GM23338 (cell line): ENCODE results near the gene ASMT. TPM values are rescaled to one million over a fixed set of nuclear protein-coding genes. Genes with fewer than 3 reads are reported as not detected.

ENCODE experiments used
- ATAC-seq: fragments of 200-7000 bp; cut with Tn5 transposase; 3 replicates; pipeline ENCODE4 v1.9.1; 2020
- DNase-seq: peaks from one replicate; pipeline ENCODE4 v3.0.0-alpha.2; 2015; ENCODE audit warnings: low spot score
- H2AFZ ChIP-seq: fragments of 200-600 bp; sonication (generic); 2 replicates; pipeline ENCODE4 v1.8.0; 2016; ENCODE audit warnings: antibody characterized with exemption, mild to moderate bottlenecking, moderate library complexity
- H3F3A ChIP-seq: fragments of 200-600 bp; sonication (generic); replicated peaks from 2 replicates; pipeline ENCODE4 v1.8.0; 2017; ENCODE audit warnings: antibody characterized with exemption, mixed run types, low read depth
- H3K27ac ChIP-seq: fragments of 200-600 bp; sonication (generic); 2 replicates; pipeline ENCODE4 v1.6.1; 2016; ENCODE audit warnings: low read depth
- H3K27me3 ChIP-seq: fragments of 200-600 bp; sonication (generic); 2 replicates; pipeline ENCODE4 v1.8.0; 2016; ENCODE audit warnings: mild to moderate bottlenecking, mixed run types, moderate library complexity; ENCODE audit not compliant: insufficient read depth
- H3K36me3 ChIP-seq: fragments of 200-600 bp; sonication (generic); 2 replicates; pipeline ENCODE4 v1.8.0; 2016; ENCODE audit warnings: mild to moderate bottlenecking; ENCODE audit not compliant: insufficient read depth
- H3K4me1 ChIP-seq: fragments of 200-600 bp; sonication (generic); 2 replicates; pipeline ENCODE4 v1.8.0; 2016; ENCODE audit warnings: mild to moderate bottlenecking, moderate library complexity; ENCODE audit not compliant: insufficient read depth
- H3K4me2 ChIP-seq: fragments of 200-600 bp; sonication (generic); 2 replicates; pipeline ENCODE4 v1.7.1; 2017; ENCODE audit warnings: mixed run types
- H3K4me3 ChIP-seq: fragments of 200-600 bp; sonication (generic); 2 replicates; pipeline ENCODE4 v1.6.1; 2016; ENCODE audit warnings: mixed run types
- H3K79me2 ChIP-seq: fragments of 200-600 bp; sonication (generic); replicated peaks from 2 replicates; pipeline ENCODE4 v1.8.0; 2017; ENCODE audit warnings: mild to moderate bottlenecking; ENCODE audit not compliant: insufficient read depth
- H3K9me2 ChIP-seq: fragments of 200-600 bp; sonication (generic); 2 replicates; pipeline ENCODE4 v1.8.0; 2017; ENCODE audit not compliant: insufficient read depth
- H4K20me1 ChIP-seq: fragments of 200-600 bp; sonication (generic); replicated peaks from 2 replicates; pipeline ENCODE4 v1.8.0; 2017; ENCODE audit warnings: mild to moderate bottlenecking; ENCODE audit not compliant: insufficient read depth
- H3K27ac Mint-ChIP-seq: 2 replicates; pipeline ENCODE4 v1.8.0; 2020; ENCODE audit warnings: inconsistent platforms, mild to moderate bottlenecking, moderate library complexity, mixed read lengths
- H3K27me3 Mint-ChIP-seq: 3 replicates; pipeline ENCODE4 v1.8.0; 2022; ENCODE audit warnings: low read depth, mild to moderate bottlenecking, moderate library complexity, mixed read lengths, inconsistent platforms; ENCODE audit not compliant: insufficient read depth, poor library complexity
- H3K36me3 Mint-ChIP-seq: 3 replicates; pipeline ENCODE4 v1.8.0; 2021; ENCODE audit warnings: low read depth, mild to moderate bottlenecking, inconsistent platforms, moderate library complexity, mixed read lengths
- H3K4me1 Mint-ChIP-seq: 3 replicates; pipeline ENCODE4 v1.8.0; 2020; ENCODE audit warnings: mild to moderate bottlenecking, inconsistent platforms, mixed read lengths
- H3K4me3 Mint-ChIP-seq: 3 replicates; pipeline ENCODE4 v1.8.0; 2021; ENCODE audit warnings: moderate library complexity, mild to moderate bottlenecking, inconsistent platforms, mixed read lengths
- H3K9me3 Mint-ChIP-seq: 3 replicates; pipeline ENCODE4 v1.8.0; 2020; ENCODE audit warnings: moderate library complexity, mild to moderate bottlenecking, inconsistent platforms, mixed read lengths
- CREB1 ChIP-seq: fragments of 250-450 bp; sonication (Bioruptor Pico); IDR thresholded peaks from 2 replicates; pipeline ENCODE4 v1.5.0; 2020; ENCODE audit warnings: low read depth, mild to moderate bottlenecking, moderate library complexity
- ETS1 ChIP-seq: IDR thresholded peaks from 2 replicates; pipeline ENCODE4 v1.6.1; 2016; ENCODE audit warnings: antibody characterized with exemption
- EZH2 ChIP-seq: fragments of 200-600 bp; sonication (generic); IDR thresholded peaks from one replicate; pipeline ENCODE4 v1.8.0; 2017; ENCODE audit warnings: antibody characterized with exemption, mild to moderate bottlenecking, low read depth; ENCODE audit not compliant: unreplicated experiment
- EZH2phosphoT487 ChIP-seq: fragments of 200-600 bp; sonication (generic); IDR thresholded peaks from one replicate; pipeline ENCODE4 v1.8.1; 2018; ENCODE audit warnings: antibody characterized with exemption; ENCODE audit not compliant: unreplicated experiment
- POLR2AphosphoS5 ChIP-seq: IDR thresholded peaks from 2 replicates; pipeline ENCODE4 v1.6.1; 2016; ENCODE audit warnings: antibody characterized with exemption, low read depth
- STAT1 ChIP-seq: IDR thresholded peaks from one replicate; pipeline ENCODE4 v1.6.1; 2016; ENCODE audit warnings: antibody characterized with exemption; ENCODE audit not compliant: unreplicated experiment
- ZNF114 ChIP-seq: fragments of 250-450 bp; sonication (Bioruptor Pico); IDR thresholded peaks from 2 replicates; pipeline ENCODE4 v1.5.0; 2020; ENCODE audit warnings: mild to moderate bottlenecking, moderate library complexity
- ZNF331 ChIP-seq: fragments of 250-450 bp; sonication (Bioruptor Pico); IDR thresholded peaks from 2 replicates; pipeline ENCODE4 v1.5.0; 2020; ENCODE audit warnings: low read depth, mild to moderate bottlenecking, moderate library complexity
- polyA plus RNA-seq: library from polyadenylated mRNA; unstranded; fragments of >200 nt; fragmentation: Nextera tagmentation; extraction: Ambion mirVana; gene quantifications from 2 replicates; pipeline ENCODE4 v1.2.1, GENCODE V29; 2016
- total RNA-seq: library from RNA; depleted of rRNA; stranded (reverse); fragments of >200 nt; shearing (Covaris generic); gene quantifications from 2 replicates; pipeline ENCODE4 v1.2.3, GENCODE V29; 2014
- TF ChIP-seq, protein P1 (sequence below), 2 experiments: fragments of 200-600 bp in 1 of 2; sonication (generic) in 1 of 2; conservative IDR thresholded peaks; 2 replicates each; pipeline versions ENCODE4 v1.5.1 to v1.6.1; 2016 to 2017; ENCODE audit warnings: antibody characterized with exemption in 2 of 2, low read depth in 2 of 2, mild to moderate bottlenecking in 2 of 2, moderate library complexity in 1 of 2
- TF ChIP-seq, protein P2 (sequence below): IDR thresholded peaks from one replicate; pipeline ENCODE4 v1.6.1; 2018; ENCODE audit warnings: antibody characterized with exemption; ENCODE audit not compliant: unreplicated experiment
- TF ChIP-seq, protein P3 (sequence below): fragments of 250-450 bp; sonication (Bioruptor Pico); IDR thresholded peaks from 2 replicates; pipeline ENCODE4 v1.5.0; 2020; ENCODE audit warnings: mild to moderate bottlenecking, moderate library complexity

The ASMT gene
- total and polyA plus RNA-seq, 2 experiments from 2014 or later, result 0.53 to 2.4 TPM

GRCh38 chrX:1610736-1611135 lies 4.1 kb upstream of the ASMT start:
- Histone ChIP-seq H3K36me3 (no peaks in the 10 kb centered on the region), H3K4me3 (no peak overlapping the region), H3K9me2 (no peaks in the 10 kb centered on the region), H3K27me3 (no peaks in the 10 kb centered on the region), H3K4me1 (no peaks in the 10 kb centered on the region; the same call in 1 of the 2 replicates), H3K4me2 (no peak overlapping the region), H3F3A (no peaks in the 10 kb centered on the region), H4K20me1 (no peaks in the 10 kb centered on the region), H3K79me2 (no peaks in the 10 kb centered on the region), H2AFZ (no peak overlapping the region), H3K27ac (no peak overlapping the region)
- no peak overlapping the region for H3K27ac Mint-ChIP-seq
- H3K27me3 Mint-ChIP-seq, result no peaks in the 10 kb centered on the region
- TF ChIP-seq ETS1, result no peak
- TF ChIP-seq, protein P1, sequence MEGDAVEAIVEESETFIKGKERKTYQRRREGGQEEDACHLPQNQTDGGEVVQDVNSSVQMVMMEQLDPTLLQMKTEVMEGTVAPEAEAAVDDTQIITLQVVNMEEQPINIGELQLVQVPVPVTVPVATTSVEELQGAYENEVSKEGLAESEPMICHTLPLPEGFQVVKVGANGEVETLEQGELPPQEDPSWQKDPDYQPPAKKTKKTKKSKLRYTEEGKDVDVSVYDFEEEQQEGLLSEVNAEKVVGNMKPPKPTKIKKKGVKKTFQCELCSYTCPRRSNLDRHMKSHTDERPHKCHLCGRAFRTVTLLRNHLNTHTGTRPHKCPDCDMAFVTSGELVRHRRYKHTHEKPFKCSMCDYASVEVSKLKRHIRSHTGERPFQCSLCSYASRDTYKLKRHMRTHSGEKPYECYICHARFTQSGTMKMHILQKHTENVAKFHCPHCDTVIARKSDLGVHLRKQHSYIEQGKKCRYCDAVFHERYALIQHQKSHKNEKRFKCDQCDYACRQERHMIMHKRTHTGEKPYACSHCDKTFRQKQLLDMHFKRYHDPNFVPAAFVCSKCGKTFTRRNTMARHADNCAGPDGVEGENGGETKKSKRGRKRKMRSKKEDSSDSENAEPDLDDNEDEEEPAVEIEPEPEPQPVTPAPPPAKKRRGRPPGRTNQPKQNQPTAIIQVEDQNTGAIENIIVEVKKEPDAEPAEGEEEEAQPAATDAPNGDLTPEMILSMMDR (conservative IDR thresholded peaks at IDR 0.05; ENCODE audit: low read depth in 2 of 2), result no peak
- TF ChIP-seq STAT1, result no peak
- no peak for TF ChIP-seq CREB1
- TF ChIP-seq POLR2AphosphoS5, result no peak
- no peak for TF ChIP-seq EZH2
- TF ChIP-seq, protein P2, sequence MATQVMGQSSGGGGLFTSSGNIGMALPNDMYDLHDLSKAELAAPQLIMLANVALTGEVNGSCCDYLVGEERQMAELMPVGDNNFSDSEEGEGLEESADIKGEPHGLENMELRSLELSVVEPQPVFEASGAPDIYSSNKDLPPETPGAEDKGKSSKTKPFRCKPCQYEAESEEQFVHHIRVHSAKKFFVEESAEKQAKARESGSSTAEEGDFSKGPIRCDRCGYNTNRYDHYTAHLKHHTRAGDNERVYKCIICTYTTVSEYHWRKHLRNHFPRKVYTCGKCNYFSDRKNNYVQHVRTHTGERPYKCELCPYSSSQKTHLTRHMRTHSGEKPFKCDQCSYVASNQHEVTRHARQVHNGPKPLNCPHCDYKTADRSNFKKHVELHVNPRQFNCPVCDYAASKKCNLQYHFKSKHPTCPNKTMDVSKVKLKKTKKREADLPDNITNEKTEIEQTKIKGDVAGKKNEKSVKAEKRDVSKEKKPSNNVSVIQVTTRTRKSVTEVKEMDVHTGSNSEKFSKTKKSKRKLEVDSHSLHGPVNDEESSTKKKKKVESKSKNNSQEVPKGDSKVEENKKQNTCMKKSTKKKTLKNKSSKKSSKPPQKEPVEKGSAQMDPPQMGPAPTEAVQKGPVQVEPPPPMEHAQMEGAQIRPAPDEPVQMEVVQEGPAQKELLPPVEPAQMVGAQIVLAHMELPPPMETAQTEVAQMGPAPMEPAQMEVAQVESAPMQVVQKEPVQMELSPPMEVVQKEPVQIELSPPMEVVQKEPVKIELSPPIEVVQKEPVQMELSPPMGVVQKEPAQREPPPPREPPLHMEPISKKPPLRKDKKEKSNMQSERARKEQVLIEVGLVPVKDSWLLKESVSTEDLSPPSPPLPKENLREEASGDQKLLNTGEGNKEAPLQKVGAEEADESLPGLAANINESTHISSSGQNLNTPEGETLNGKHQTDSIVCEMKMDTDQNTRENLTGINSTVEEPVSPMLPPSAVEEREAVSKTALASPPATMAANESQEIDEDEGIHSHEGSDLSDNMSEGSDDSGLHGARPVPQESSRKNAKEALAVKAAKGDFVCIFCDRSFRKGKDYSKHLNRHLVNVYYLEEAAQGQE, result no peak
- TF ChIP-seq, protein P3, sequence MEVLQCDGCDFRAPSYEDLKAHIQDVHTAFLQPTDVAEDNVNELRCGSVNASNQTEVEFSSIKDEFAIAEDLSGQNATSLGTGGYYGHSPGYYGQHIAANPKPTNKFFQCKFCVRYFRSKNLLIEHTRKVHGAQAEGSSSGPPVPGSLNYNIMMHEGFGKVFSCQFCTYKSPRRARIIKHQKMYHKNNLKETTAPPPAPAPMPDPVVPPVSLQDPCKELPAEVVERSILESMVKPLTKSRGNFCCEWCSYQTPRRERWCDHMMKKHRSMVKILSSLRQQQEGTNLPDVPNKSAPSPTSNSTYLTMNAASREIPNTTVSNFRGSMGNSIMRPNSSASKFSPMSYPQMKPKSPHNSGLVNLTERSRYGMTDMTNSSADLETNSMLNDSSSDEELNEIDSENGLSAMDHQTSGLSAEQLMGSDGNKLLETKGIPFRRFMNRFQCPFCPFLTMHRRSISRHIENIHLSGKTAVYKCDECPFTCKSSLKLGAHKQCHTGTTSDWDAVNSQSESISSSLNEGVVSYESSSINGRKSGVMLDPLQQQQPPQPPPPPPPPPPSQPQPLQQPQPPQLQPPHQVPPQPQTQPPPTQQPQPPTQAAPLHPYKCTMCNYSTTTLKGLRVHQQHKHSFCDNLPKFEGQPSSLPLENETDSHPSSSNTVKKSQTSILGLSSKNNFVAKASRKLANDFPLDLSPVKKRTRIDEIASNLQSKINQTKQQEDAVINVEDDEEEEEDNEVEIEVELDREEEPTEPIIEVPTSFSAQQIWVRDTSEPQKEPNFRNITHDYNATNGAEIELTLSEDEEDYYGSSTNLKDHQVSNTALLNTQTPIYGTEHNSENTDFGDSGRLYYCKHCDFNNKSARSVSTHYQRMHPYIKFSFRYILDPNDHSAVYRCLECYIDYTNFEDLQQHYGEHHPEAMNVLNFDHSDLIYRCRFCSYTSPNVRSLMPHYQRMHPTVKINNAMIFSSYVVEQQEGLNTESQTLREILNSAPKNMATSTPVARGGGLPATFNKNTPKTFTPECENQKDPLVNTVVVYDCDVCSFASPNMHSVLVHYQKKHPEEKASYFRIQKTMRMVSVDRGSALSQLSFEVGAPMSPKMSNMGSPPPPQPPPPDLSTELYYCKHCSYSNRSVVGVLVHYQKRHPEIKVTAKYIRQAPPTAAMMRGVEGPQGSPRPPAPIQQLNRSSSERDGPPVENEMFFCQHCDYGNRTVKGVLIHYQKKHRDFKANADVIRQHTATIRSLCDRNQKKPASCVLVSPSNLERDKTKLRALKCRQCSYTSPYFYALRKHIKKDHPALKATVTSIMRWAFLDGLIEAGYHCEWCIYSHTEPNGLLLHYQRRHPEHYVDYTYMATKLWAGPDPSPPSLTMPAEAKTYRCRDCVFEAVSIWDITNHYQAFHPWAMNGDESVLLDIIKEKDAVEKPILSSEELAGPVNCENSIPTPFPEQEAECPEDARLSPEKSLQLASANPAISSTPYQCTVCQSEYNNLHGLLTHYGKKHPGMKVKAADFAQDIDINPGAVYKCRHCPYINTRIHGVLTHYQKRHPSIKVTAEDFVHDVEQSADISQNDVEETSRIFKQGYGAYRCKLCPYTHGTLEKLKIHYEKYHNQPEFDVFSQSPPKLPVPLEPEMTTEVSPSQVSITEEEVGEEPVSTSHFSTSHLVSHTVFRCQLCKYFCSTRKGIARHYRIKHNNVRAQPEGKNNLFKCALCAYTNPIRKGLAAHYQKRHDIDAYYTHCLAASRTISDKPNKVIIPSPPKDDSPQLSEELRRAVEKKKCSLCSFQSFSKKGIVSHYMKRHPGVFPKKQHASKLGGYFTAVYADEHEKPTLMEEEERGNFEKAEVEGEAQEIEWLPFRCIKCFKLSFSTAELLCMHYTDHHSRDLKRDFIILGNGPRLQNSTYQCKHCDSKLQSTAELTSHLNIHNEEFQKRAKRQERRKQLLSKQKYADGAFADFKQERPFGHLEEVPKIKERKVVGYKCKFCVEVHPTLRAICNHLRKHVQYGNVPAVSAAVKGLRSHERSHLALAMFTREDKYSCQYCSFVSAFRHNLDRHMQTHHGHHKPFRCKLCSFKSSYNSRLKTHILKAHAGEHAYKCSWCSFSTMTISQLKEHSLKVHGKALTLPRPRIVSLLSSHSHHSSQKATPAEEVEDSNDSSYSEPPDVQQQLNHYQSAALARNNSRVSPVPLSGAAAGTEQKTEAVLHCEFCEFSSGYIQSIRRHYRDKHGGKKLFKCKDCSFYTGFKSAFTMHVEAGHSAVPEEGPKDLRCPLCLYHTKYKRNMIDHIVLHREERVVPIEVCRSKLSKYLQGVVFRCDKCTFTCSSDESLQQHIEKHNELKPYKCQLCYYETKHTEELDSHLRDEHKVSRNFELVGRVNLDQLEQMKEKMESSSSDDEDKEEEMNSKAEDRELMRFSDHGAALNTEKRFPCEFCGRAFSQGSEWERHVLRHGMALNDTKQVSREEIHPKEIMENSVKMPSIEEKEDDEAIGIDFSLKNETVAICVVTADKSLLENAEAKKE (CRISPR knock-in tag), result no peak
- TF ChIP-seq ZNF114 (CRISPR knock-in tag), result no peak
- TF ChIP-seq EZH2phosphoT487, result no peak
- TF ChIP-seq ZNF331 (CRISPR knock-in tag), result no peak
- H3K36me3 Mint-ChIP-seq, result no peaks in the 10 kb centered on the region
- H3K4me3 Mint-ChIP-seq, result no peak overlapping the region
- H3K4me1 Mint-ChIP-seq, result 0 out of 3 replicates have a peak, but pooled peaks cover 3% of the 10 kb centered on the region
- ATAC-seq, result no peak
- no peak for DNase-seq
- H3K9me3 Mint-ChIP-seq, result peaks cover 39% of the 10 kb centered on the region
